IMR-90 (cell line): Measurements from ENCODE around the gene FOXD3. TPM values are rescaled to one million over a fixed set of nuclear protein-coding genes. Genes with fewer than 3 reads are reported as not detected.

Experiments
- ATAC-seq: fragments of 200-7000 bp; cut with Tn5 transposase; 2 replicates; pipeline ENCODE4 v1.9.1; 2020; ENCODE audit warnings: low read depth, mild to moderate bottlenecking, moderate library complexity
- BruUV-seq: library from RNA; stranded (reverse); fragments of 400-500 nt; replicated peaks from 2 replicates; lab custom pipeline; 2021; lab: Mats Ljungman, UMichigan
- CTCF ChIA-PET: fragments of 300-600 bp; formaldehyde crosslinking; extraction: SDS; loops from one replicate; lab custom pipeline; 2021; ENCODE audit warnings: antibody characterized with exemption; lab: Yijun Ruan, JAX
- POLR2A ChIA-PET: fragments of 300-600 bp; sonication (Branson Sonifier 250); formaldehyde crosslinking; loops from one replicate; lab custom pipeline; 2022; ENCODE audit warnings: antibody characterized with exemption; ENCODE audit not compliant: unreplicated experiment; lab: Charles Lee
- DNase-seq: peaks from one replicate; pipeline ENCODE4 v3.0.0; 2013
- H2AFZ ChIP-seq: replicated peaks from 2 replicates; pipeline ENCODE3; 2013; ENCODE audit warnings: low read length, mild to moderate bottlenecking; ENCODE audit not compliant: poor library complexity
- H2AK5ac ChIP-seq: 2 replicates; pipeline ENCODE4 v1.6.1; 2013; ENCODE audit warnings: low read depth, low read length, inconsistent platforms
- H2AK9ac ChIP-seq: replicated peaks from 2 replicates; pipeline ENCODE3; 2013; ENCODE audit warnings: mild to moderate bottlenecking, low read depth, low read length, moderate library complexity; ENCODE audit not compliant: poor library complexity
- H2BK120ac ChIP-seq: 2 replicates; pipeline ENCODE4 v1.6.1; 2013; ENCODE audit warnings: low read depth, low read length, inconsistent platforms
- H2BK15ac ChIP-seq: 3 replicates; pipeline ENCODE4 v1.6.1; 2013; ENCODE audit warnings: low read depth, low read length, inconsistent platforms
- H2BK20ac ChIP-seq: 2 replicates; pipeline ENCODE4 v1.6.1; 2013; ENCODE audit warnings: low read depth, mild to moderate bottlenecking, inconsistent platforms, low read length, moderate library complexity
- H2BK5ac ChIP-seq: 2 replicates; pipeline ENCODE4 v1.6.1; 2013; ENCODE audit warnings: mild to moderate bottlenecking, low read depth, low read length, inconsistent platforms; ENCODE audit not compliant: poor library complexity, severe bottlenecking
- H3K14ac ChIP-seq: replicated peaks from 2 replicates; pipeline ENCODE4 v1.6.1; 2013; ENCODE audit warnings: low read depth, low read length, inconsistent platforms
- H3K18ac ChIP-seq: 2 replicates; pipeline ENCODE4 v1.6.1; 2013; ENCODE audit warnings: low read depth, low read length, control low read depth
- H3K23ac ChIP-seq: 2 replicates; pipeline ENCODE4 v1.6.1; 2013; ENCODE audit warnings: low read depth, low read length, inconsistent platforms
- H3K27ac ChIP-seq: 2 replicates; pipeline ENCODE4 v1.5.1; 2013; ENCODE audit warnings: mild to moderate bottlenecking, control low read depth, low read length; ENCODE audit not compliant: insufficient read depth
- H3K27me3 ChIP-seq: 2 replicates; pipeline ENCODE4 v1.6.1; 2013; ENCODE audit warnings: low read length; ENCODE audit not compliant: control insufficient read depth, insufficient read depth
- H3K36me3 ChIP-seq: 2 replicates; pipeline ENCODE4 v1.6.1; 2013; ENCODE audit warnings: low read length, mixed read lengths; ENCODE audit not compliant: control insufficient read depth, insufficient read depth
- H3K4ac ChIP-seq: 2 replicates; pipeline ENCODE4 v1.6.1; 2013; ENCODE audit warnings: low read depth, low read length, inconsistent platforms
- H3K4me1 ChIP-seq: 2 replicates; pipeline ENCODE4 v1.6.1; 2013; ENCODE audit warnings: low read length, mixed read lengths; ENCODE audit not compliant: control insufficient read depth, insufficient read depth
- H3K4me2 ChIP-seq: 2 replicates; pipeline ENCODE4 v1.6.1; 2013; ENCODE audit warnings: low read depth, mild to moderate bottlenecking, control low read depth, low read length, moderate library complexity
- H3K4me3 ChIP-seq: 2 replicates; pipeline ENCODE4 v1.5.1; 2013; ENCODE audit warnings: low read depth, mild to moderate bottlenecking, control low read depth, low read length, moderate library complexity; ENCODE audit not compliant: insufficient read depth
- H3K56ac ChIP-seq: 2 replicates; pipeline ENCODE4 v1.6.1; 2013; ENCODE audit warnings: low read length, inconsistent platforms; ENCODE audit not compliant: insufficient read depth; ENCODE audit errors: extremely low read depth
- H3K79me1 ChIP-seq, 2 experiments: 2 replicates each; pipeline ENCODE4 v1.6.1; 2013; ENCODE audit warnings: low read length in 2 of 2, inconsistent platforms in 1 of 2, low read depth in 1 of 2
- H3K9ac ChIP-seq: 2 replicates; pipeline ENCODE4 v1.6.1; 2013; ENCODE audit warnings: low read depth, low read length, control low read depth
- H3K9me1 ChIP-seq: 2 replicates; pipeline ENCODE4 v1.6.1; 2013; ENCODE audit warnings: low read length, inconsistent platforms; ENCODE audit not compliant: insufficient read depth
- H3K9me3 ChIP-seq: 2 replicates; pipeline ENCODE4 v1.6.1; 2013; ENCODE audit warnings: low read length; ENCODE audit not compliant: control insufficient read depth, insufficient read depth
- H4K20me1 ChIP-seq: 2 replicates; pipeline ENCODE4 v1.6.1; 2013; ENCODE audit warnings: low read length, inconsistent platforms; ENCODE audit not compliant: insufficient read depth
- H4K5ac ChIP-seq: 2 replicates; pipeline ENCODE4 v1.6.1; 2013; ENCODE audit warnings: mild to moderate bottlenecking, low read depth, low read length, control low read depth
- H4K8ac ChIP-seq, 2 experiments: 2 replicates each; pipeline ENCODE4 v1.6.1; 2013; ENCODE audit warnings: low read depth in 2 of 2, low read length in 2 of 2, control low read depth in 1 of 2, inconsistent platforms in 1 of 2
- H4K91ac ChIP-seq: 2 replicates; pipeline ENCODE4 v1.6.1; 2013; ENCODE audit warnings: low read depth, low read length, inconsistent platforms; ENCODE audit not compliant: insufficient read depth
- FOS ChIP-seq: fragments of 150-350 bp; IDR thresholded peaks from 2 replicates; pipeline ENCODE4 v1.6.1; 2016; ENCODE audit warnings: low read depth, low read length
- MXI1 ChIP-seq: IDR thresholded peaks from 2 replicates; pipeline ENCODE4 v1.6.1; 2012; ENCODE audit warnings: low read depth, mild to moderate bottlenecking, low read length, moderate library complexity, borderline replicate concordance
- POLR2A ChIP-seq: IDR thresholded peaks from 2 replicates; pipeline ENCODE4 v1.6.1; 2012; ENCODE audit warnings: mild to moderate bottlenecking, low read depth, low read length
- RAD21 ChIP-seq: IDR thresholded peaks from 2 replicates; pipeline ENCODE4 v1.6.1; 2012; ENCODE audit warnings: low read length, improper control_type of control experiment
- SMC3 ChIP-seq: fragments of 150-350 bp; IDR thresholded peaks from 2 replicates; pipeline ENCODE4 v1.6.1; 2016; ENCODE audit warnings: low read depth, mild to moderate bottlenecking, antibody characterized with exemption, low read length, moderate library complexity
- WGBS, 2 experiments: methylation state at CpG; one replicate each; pipeline versions ENCODE4 v1.1.5 to v1.1.7; 2013; ENCODE audit warnings: missing lambda C conversion rate in 2 of 2; ENCODE audit not compliant: insufficient read length in 1 of 2; ENCODE audit errors: extremely low coverage in 2 of 2; 5-methylcytosine and 5-hydroxymethylcytosine counted together
- dilution Hi-C: fragments of 300-500 bp; cut with HindIII; formaldehyde crosslinking; loops from one replicate; pipeline ENCODE4 v1.14.3; 2018; ENCODE audit warnings: low sequenced_read_pairs; ENCODE audit not compliant: unreplicated experiment
- in situ Hi-C: fragments of 300-500 bp; cut with MboI; formaldehyde crosslinking; loops from 3 replicates; pipeline ENCODE4 v1.14.3; 2019; ENCODE audit warnings: low sequenced_read_pairs, inconsistent platforms, mixed read lengths
- intact Hi-C: fragments of 100-400 bp; cut with micrococcal nuclease; formaldehyde crosslinking; loops from 2 replicates; pipeline ENCODE4 v1.10.0; 2022
- polyA plus RNA-seq, 3 experiments: library from polyadenylated mRNA; depleted of rRNA; stranded (reverse); fragments of >200 nt; gene quantifications; 2 replicates each; pipeline ENCODE4 v1.2.3, GENCODE V29; 2012; ENCODE audit warnings: low replicate concordance in 1 of 3
- total RNA-seq: library from RNA; depleted of rRNA; stranded (reverse); fragments of >200 nt; gene quantifications from 2 replicates; pipeline ENCODE4 v1.2.3, GENCODE V29; 2012
- TF ChIP-seq, protein P1 (sequence below): conservative IDR thresholded peaks from 2 replicates; pipeline ENCODE4 v1.5.1; 2012; ENCODE audit warnings: mild to moderate bottlenecking, low read depth, low read length, improper control_type of control experiment
- TF ChIP-seq, protein P2 (sequence below): fragments of 150-350 bp; IDR thresholded peaks from 2 replicates; pipeline ENCODE4 v1.6.1; 2017; ENCODE audit warnings: mild to moderate bottlenecking, antibody characterized with exemption, low read length, low read depth

The FOXD3 gene
- total and polyA plus RNA-seq, 2 of the 4 experiments (the other 2 are of a cell fraction), result not detected

GRCh38 chr1:63294803-63295594, 27.4 kb upstream of the FOXD3 start:
- H2BK15ac ChIP-seq, result no peak overlapping the region
- intact Hi-C loops, result no loop called here
- no peak overlapping the region for H3K23ac ChIP-seq
- H3K27ac ChIP-seq, result no peak overlapping the region
- DNase-seq, result no peak
- H2BK5ac ChIP-seq, result no peak overlapping the region
- H3K36me3 ChIP-seq, result no peaks in the 10 kb centered on the region
- no peaks in the 10 kb centered on the region for H3K79me1 ChIP-seq
- H3K4ac ChIP-seq, result no peak overlapping the region
- H2BK120ac ChIP-seq, result no peak overlapping the region
- H3K4me3 ChIP-seq, result no peak overlapping the region
- TF ChIP-seq RAD21 (no peak), FOS (no peak), SMC3 (no peak), POLR2A (no peak), MXI1 (no peak)
- TF ChIP-seq, protein P1, sequence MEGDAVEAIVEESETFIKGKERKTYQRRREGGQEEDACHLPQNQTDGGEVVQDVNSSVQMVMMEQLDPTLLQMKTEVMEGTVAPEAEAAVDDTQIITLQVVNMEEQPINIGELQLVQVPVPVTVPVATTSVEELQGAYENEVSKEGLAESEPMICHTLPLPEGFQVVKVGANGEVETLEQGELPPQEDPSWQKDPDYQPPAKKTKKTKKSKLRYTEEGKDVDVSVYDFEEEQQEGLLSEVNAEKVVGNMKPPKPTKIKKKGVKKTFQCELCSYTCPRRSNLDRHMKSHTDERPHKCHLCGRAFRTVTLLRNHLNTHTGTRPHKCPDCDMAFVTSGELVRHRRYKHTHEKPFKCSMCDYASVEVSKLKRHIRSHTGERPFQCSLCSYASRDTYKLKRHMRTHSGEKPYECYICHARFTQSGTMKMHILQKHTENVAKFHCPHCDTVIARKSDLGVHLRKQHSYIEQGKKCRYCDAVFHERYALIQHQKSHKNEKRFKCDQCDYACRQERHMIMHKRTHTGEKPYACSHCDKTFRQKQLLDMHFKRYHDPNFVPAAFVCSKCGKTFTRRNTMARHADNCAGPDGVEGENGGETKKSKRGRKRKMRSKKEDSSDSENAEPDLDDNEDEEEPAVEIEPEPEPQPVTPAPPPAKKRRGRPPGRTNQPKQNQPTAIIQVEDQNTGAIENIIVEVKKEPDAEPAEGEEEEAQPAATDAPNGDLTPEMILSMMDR, result no peak
- TF ChIP-seq, protein P2, sequence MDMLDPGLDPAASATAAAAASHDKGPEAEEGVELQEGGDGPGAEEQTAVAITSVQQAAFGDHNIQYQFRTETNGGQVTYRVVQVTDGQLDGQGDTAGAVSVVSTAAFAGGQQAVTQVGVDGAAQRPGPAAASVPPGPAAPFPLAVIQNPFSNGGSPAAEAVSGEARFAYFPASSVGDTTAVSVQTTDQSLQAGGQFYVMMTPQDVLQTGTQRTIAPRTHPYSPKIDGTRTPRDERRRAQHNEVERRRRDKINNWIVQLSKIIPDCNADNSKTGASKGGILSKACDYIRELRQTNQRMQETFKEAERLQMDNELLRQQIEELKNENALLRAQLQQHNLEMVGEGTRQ, result no peak
- no peak overlapping the region for H4K91ac ChIP-seq
- no peak for ATAC-seq
- no peaks in the 10 kb centered on the region for H3K27me3 ChIP-seq
- no peak overlapping the region for H2AFZ ChIP-seq
- H3K4me2 ChIP-seq, result no peak overlapping the region
- ChIA-PET CTCF (interaction anchor here (1.1 kb wide), 1 partner anchor 34 kb away, joined by 3 read pairs; no protein-coding TSS in a partner anchor), POLR2A (no interaction called here)
- H3K4me1 ChIP-seq, result no peaks in the 10 kb centered on the region
- dilution Hi-C loops, result no loop called here
- no peaks in the 10 kb centered on the region for H3K9me3 ChIP-seq
- H2AK5ac ChIP-seq, result no peak overlapping the region
- H3K9ac ChIP-seq, result no peak overlapping the region
- no peak overlapping the region for H3K56ac ChIP-seq
- in situ Hi-C loops, result no loop called here
- no peak overlapping the region for H3K14ac ChIP-seq
- no peak overlapping the region for H2BK20ac ChIP-seq
- no peak overlapping the region for H4K8ac ChIP-seq
- no peak overlapping the region for H4K5ac ChIP-seq
- H4K20me1 ChIP-seq, result no peaks in the 10 kb centered on the region
- WGBS, 2 experiments, result 8% methylated on average over 2 of the region's 6 CpGs; no CpG with 5 or more reads in 1 of the 2 experiments
- H2AK9ac ChIP-seq, result no peak overlapping the region
- H3K9me1 ChIP-seq, result no peaks in the 10 kb centered on the region
- BruUV-seq, result no TSS peak
- no peak overlapping the region for H3K18ac ChIP-seq
